Endothelial cell of umbilical vein (primary cell): ENCODE measurements around the gene C6.

Experiments used
- CTCF ChIP-seq, 2 donors: IDR thresholded peaks; 1 replicate in 1 of 2; 2 replicates in 1 of 2; pipeline ENCODE4 v1.5.1; 2011; ENCODE audit warnings: low read length in 2 of 2, mild to moderate bottlenecking in 2 of 2, moderate library complexity in 2 of 2, control low read depth in 1 of 2, inconsistent platforms in 1 of 2, low read depth in 1 of 2; ENCODE audit not compliant: insufficient read depth in 1 of 2; ENCODE audit errors: extremely low read depth in 1 of 2
- EZH2 ChIP-seq: IDR thresholded peaks from 2 replicates; pipeline ENCODE4 v1.6.1; 2012; ENCODE audit warnings: borderline replicate concordance, low read depth, mild to moderate bottlenecking, moderate library complexity, low read length, inconsistent platforms; ENCODE audit not compliant: severe bottlenecking
- GATA2 ChIP-seq: IDR thresholded peaks from 2 replicates; pipeline ENCODE4 v1.7.0; 2011; ENCODE audit warnings: low read depth, mild to moderate bottlenecking, moderate library complexity, mixed read lengths, low read length; ENCODE audit not compliant: insufficient read length, insufficient read depth
- JUN ChIP-seq: IDR thresholded peaks from 2 replicates; pipeline ENCODE4 v1.6.1; 2011; ENCODE audit warnings: borderline replicate concordance, low read depth; ENCODE audit not compliant: insufficient read length, insufficient read depth
- POLR2A ChIP-seq: IDR thresholded peaks from 2 replicates; pipeline ENCODE4 v1.6.1; 2012; ENCODE audit warnings: low read depth, mild to moderate bottlenecking, control low read depth, low read length
- POLR2AphosphoS5 ChIP-seq: IDR thresholded peaks from 2 replicates; pipeline ENCODE4 v1.6.1; 2012; ENCODE audit warnings: low read depth, mild to moderate bottlenecking, control low read depth, low read length, moderate library complexity; ENCODE audit not compliant: insufficient read depth

- no peak for TF ChIP-seq POLR2AphosphoS5
- TF ChIP-seq GATA2: no peak
- TF ChIP-seq EZH2: no peak
- no peak for TF ChIP-seq CTCF (IDR thresholded peaks at IDR 0.05; ENCODE audit: extremely low read depth in 1 of 2, insufficient read depth in 1 of 2, low read depth in 1 of 2, low read length in 2 of 2)
- TF ChIP-seq POLR2A: no peak
- TF ChIP-seq JUN: no peak
Measured at GRCh38 chr5:41151564-41151963, 61.8 kb downstream of the C6 start.
